Measurements from ENCODE around the gene BSDC1.

Gene BSDC1

GRCh38 chr1:32336591-32336932 is 57.7 kb downstream of the BSDC1 start:
- no peak for TF ChIP-seq CTCF (IDR thresholded peaks at IDR 0.05; ENCODE audit: extremely low read depth, insufficient read depth, missing control alignments)
- in situ Hi-C loops (cut with MboI; ENCODE audit: low pct_unique_long_range_greater_than_20kb, low sequenced_read_pairs, unreplicated experiment) = no loop called here
- DNase-seq (ENCODE audit: low spot score) = no peak

GRCh38 chr1:32335790-32336590 is 58.3 kb downstream of the BSDC1 start, which contains the start of gene MARCKSL1:
MARCKSL1 (minus strand) TSS chr1:32336233; CDS start chr1:32336033, 200 bp downstream.
- no peak for TF ChIP-seq CTCF (IDR thresholded peaks at IDR 0.05; ENCODE audit: extremely low read depth, insufficient read depth, missing control alignments)
- peak; percentile 90 for DNase-seq (ENCODE audit: low spot score)
- in situ Hi-C loops (cut with MboI; ENCODE audit: low pct_unique_long_range_greater_than_20kb, low sequenced_read_pairs, unreplicated experiment) = no loop called here

GRCh38 chr1:32335535-32335789 is 58.8 kb downstream of the BSDC1 start:
- no peak for TF ChIP-seq CTCF (IDR thresholded peaks at IDR 0.05; ENCODE audit: extremely low read depth, insufficient read depth, missing control alignments)
- in situ Hi-C loops (cut with MboI; ENCODE audit: low pct_unique_long_range_greater_than_20kb, low sequenced_read_pairs, unreplicated experiment) = no loop called here
- peak; percentile 45 for DNase-seq (ENCODE audit: low spot score)

GRCh38 chr1:32334864-32335534 is 59.2 kb downstream of the BSDC1 start:
- in situ Hi-C loops (cut with MboI; ENCODE audit: low pct_unique_long_range_greater_than_20kb, low sequenced_read_pairs, unreplicated experiment) = no loop called here
- TF ChIP-seq CTCF (IDR thresholded peaks at IDR 0.05; ENCODE audit: extremely low read depth, insufficient read depth, missing control alignments) = peak; percentile 91
- peak; percentile 70 for DNase-seq (ENCODE audit: low spot score)

GRCh38 chr1:32334274-32334861 is 59.9 kb downstream of the BSDC1 start:
- no peak for TF ChIP-seq CTCF (IDR thresholded peaks at IDR 0.05; ENCODE audit: extremely low read depth, insufficient read depth, missing control alignments)
- in situ Hi-C loops (cut with MboI; ENCODE audit: low pct_unique_long_range_greater_than_20kb, low sequenced_read_pairs, unreplicated experiment) = no loop called here
- DNase-seq (ENCODE audit: low spot score) = no peak

GRCh38 chr1:32333251-32333963 is 60.8 kb downstream of the BSDC1 start:
- no peak for TF ChIP-seq CTCF (IDR thresholded peaks at IDR 0.05; ENCODE audit: extremely low read depth, insufficient read depth, missing control alignments)
- DNase-seq (ENCODE audit: low spot score) = no peak
- in situ Hi-C loops (cut with MboI; ENCODE audit: low pct_unique_long_range_greater_than_20kb, low sequenced_read_pairs, unreplicated experiment) = no loop called here
